ENCODE measurements around the gene BARHL1. TPM values are rescaled to one million over a fixed set of nuclear protein-coding genes. Genes with fewer than 3 reads are reported as not detected.

Gene BARHL1
- total and polyA plus RNA-seq, 2 donors (not counting 1 experiment from before 2014, with no cell fraction given): not detected

GRCh38 chr9:132590318-132591182, 8.1 kb downstream of the BARHL1 start:
- TF ChIP-seq CTCF (conservative IDR thresholded peaks at IDR 0.05 in 1 of 2, IDR thresholded peaks at IDR 0.05 in 1 of 2; ENCODE audit: low read depth in 1 of 2, low read length in 2 of 2): no peak
- peak; percentile 99 for TF ChIP-seq EZH2 (IDR thresholded peaks at IDR 0.05; ENCODE audit: low read length, missing control alignments)
- no peaks in the 10 kb centered on the region for H4K20me1 ChIP-seq (ENCODE audit: control insufficient read depth, extremely low read depth, insufficient read depth, low read length)
- no peak overlapping the region for H3K4me2 ChIP-seq (ENCODE audit: extremely low read depth, insufficient read depth, low read length)
- no peaks in the 10 kb centered on the region for H3K4me1 ChIP-seq (ENCODE audit: control insufficient read depth, extremely low read depth, insufficient read depth, low read length)
- no peak overlapping the region for H2AFZ ChIP-seq (ENCODE audit: low read length)
- H3K79me2 ChIP-seq (ENCODE audit: control insufficient read depth, insufficient read depth, low read length): no peaks in the 10 kb centered on the region
- H3K9ac ChIP-seq (ENCODE audit: insufficient read depth, low read length): no peak overlapping the region
- peaks cover 2% of the 10 kb centered on the region for H3K36me3 ChIP-seq (ENCODE audit: control insufficient read depth, insufficient read depth, low read length)
- H3K9me3 ChIP-seq (ENCODE audit: control insufficient read depth, insufficient read depth, low read depth, low read length): no peaks in the 10 kb centered on the region
- no peak overlapping the region for H3K27ac ChIP-seq (ENCODE audit: insufficient read depth, low read length)
- no peak overlapping the region for H3K4me3 ChIP-seq (replicated peaks in 1 of 4; ENCODE audit: control extremely low read depth in 1 of 4, insufficient read depth in 1 of 4, low read depth in 3 of 4, low read length in 4 of 4)
- DNase-seq (ENCODE audit: low read depth in 2 of 2): no peak
- H3K27me3 ChIP-seq (ENCODE audit: control insufficient read depth, insufficient read depth, low read length): peaks cover 55% of the 10 kb centered on the region

GRCh38 chr9:132591244-132591643, 8.8 kb downstream of the BARHL1 start:
- Histone ChIP-seq H3K4me1 (ENCODE audit: control insufficient read depth, extremely low read depth, insufficient read depth, low read length) (no peaks in the 10 kb centered on the region), H3K9ac (ENCODE audit: insufficient read depth, low read length) (no peak overlapping the region), H3K27ac (ENCODE audit: insufficient read depth, low read length) (no peak overlapping the region), H4K20me1 (ENCODE audit: control insufficient read depth, extremely low read depth, insufficient read depth, low read length) (no peaks in the 10 kb centered on the region), H2AFZ (ENCODE audit: low read length) (no peak overlapping the region), H3K79me2 (ENCODE audit: control insufficient read depth, insufficient read depth, low read length) (no peaks in the 10 kb centered on the region), H3K9me3 (ENCODE audit: control insufficient read depth, insufficient read depth, low read depth, low read length) (no peaks in the 10 kb centered on the region), H3K4me2 (ENCODE audit: extremely low read depth, insufficient read depth, low read length) (no peak overlapping the region), H3K4me3 (replicated peaks in 1 of 4; ENCODE audit: control extremely low read depth in 1 of 4, insufficient read depth in 1 of 4, low read depth in 3 of 4, low read length in 4 of 4) (no peak overlapping the region), H3K27me3 (ENCODE audit: control insufficient read depth, insufficient read depth, low read length) (peaks cover 48% of the 10 kb centered on the region), H3K36me3 (ENCODE audit: control insufficient read depth, insufficient read depth, low read length) (peaks cover 2% of the 10 kb centered on the region)
- TF ChIP-seq EZH2 (IDR thresholded peaks at IDR 0.05; ENCODE audit: low read length, missing control alignments) (no peak), CTCF (conservative IDR thresholded peaks at IDR 0.05 in 1 of 2, IDR thresholded peaks at IDR 0.05 in 1 of 2; ENCODE audit: low read depth in 1 of 2, low read length in 2 of 2) (no peak)
- no peak for DNase-seq (ENCODE audit: low read depth in 2 of 2)

- no peak overlapping the region for H2AFZ ChIP-seq (ENCODE audit: low read length)
- no peaks in the 10 kb centered on the region for H4K20me1 ChIP-seq (ENCODE audit: control insufficient read depth, extremely low read depth, insufficient read depth, low read length)
- no peaks in the 10 kb centered on the region for H3K4me1 ChIP-seq (ENCODE audit: control insufficient read depth, extremely low read depth, insufficient read depth, low read length)
- TF ChIP-seq CTCF (conservative IDR thresholded peaks at IDR 0.05 in 1 of 2, IDR thresholded peaks at IDR 0.05 in 1 of 2; ENCODE audit: low read depth in 1 of 2, low read length in 2 of 2) (no peak), EZH2 (IDR thresholded peaks at IDR 0.05; ENCODE audit: low read length, missing control alignments) (no peak)
- H3K36me3 ChIP-seq (ENCODE audit: control insufficient read depth, insufficient read depth, low read length): peaks cover 2% of the 10 kb centered on the region
- H3K4me2 ChIP-seq (ENCODE audit: extremely low read depth, insufficient read depth, low read length): no peak overlapping the region
- no peak for DNase-seq (ENCODE audit: low read depth in 2 of 2)
- no peak overlapping the region for H3K27ac ChIP-seq (ENCODE audit: insufficient read depth, low read length)
- peaks cover 42% of the 10 kb centered on the region for H3K27me3 ChIP-seq (ENCODE audit: control insufficient read depth, insufficient read depth, low read length)
- H3K4me3 ChIP-seq (replicated peaks in 1 of 4; ENCODE audit: control extremely low read depth in 1 of 4, insufficient read depth in 1 of 4, low read depth in 3 of 4, low read length in 4 of 4): no peak overlapping the region
- no peak overlapping the region for H3K9ac ChIP-seq (ENCODE audit: insufficient read depth, low read length)
- no peaks in the 10 kb centered on the region for H3K79me2 ChIP-seq (ENCODE audit: control insufficient read depth, insufficient read depth, low read length)
- H3K9me3 ChIP-seq (ENCODE audit: control insufficient read depth, insufficient read depth, low read depth, low read length): no peaks in the 10 kb centered on the region
These were observed 9.4 kb downstream of the BARHL1 start for GRCh38 chr9:132591751-132592314.

Data from fibroblast of lung (primary cell).